Testis (tissue), 3 donors: Measurements from ENCODE around the gene PYCR2. TPM values are rescaled to one million over a fixed set of nuclear protein-coding genes. Genes with fewer than 3 reads are reported as not detected.

Source experiments
- DNase-seq: peaks from one replicate; pipeline ENCODE4 v3.0.0-alpha.2; 2019
- H3K27ac ChIP-seq, 2 donors: fragments of 200-600 bp; sonication (generic); one replicate each; pipeline ENCODE4 v1.5.1; 2019
- H3K27me3 ChIP-seq: fragments of 200-600 bp; sonication (generic); one replicate; pipeline ENCODE4 v1.5.1; 2019
- H3K36me3 ChIP-seq: fragments of 200-600 bp; sonication (generic); one replicate; pipeline ENCODE4 v1.5.1; 2017; ENCODE audit warnings: low read depth; ENCODE audit errors: missing control alignments
- H3K4me1 ChIP-seq: fragments of 200-600 bp; sonication (generic); one replicate; pipeline ENCODE4 v1.5.1; 2019
- H3K4me3 ChIP-seq, 2 donors: fragments of 200-600 bp; sonication (generic); one replicate each; pipeline ENCODE4 v1.5.1; 2017 to 2019
- H3K9me3 ChIP-seq: fragments of 200-600 bp; sonication (generic); one replicate; pipeline ENCODE4 v1.5.1; 2017
- POLR2A ChIP-seq: fragments of 450-650 bp; IDR thresholded peaks from one replicate; pipeline ENCODE4 v1.6.1; 2017; ENCODE audit warnings: antibody characterized with exemption, mild to moderate bottlenecking, moderate library complexity
- WGBS, 2 donors: methylation state at CpG; one replicate each; pipeline ENCODE4 v1.1.5; 2018; 5-methylcytosine and 5-hydroxymethylcytosine counted together
- intact Hi-C: fragments of 100-400 bp; cut with DNase I; formaldehyde crosslinking; loops from one replicate; pipeline ENCODE4 v1.15.1; 2023; ENCODE audit warnings: low total_unique reads
- microRNA-seq, 2 donors: library from miRNA; unstranded; fragments of <30 nt; microRNA quantifications; one replicate each; pipeline ENCODE4, GENCODE V29; 2016; ENCODE audit warnings: borderline number of aligned reads in 2 of 2, borderline replicate concordance in 1 of 2
- polyA plus RNA-seq: library from polyadenylated mRNA; stranded (reverse); fragments of 350-450 nt; fragmentation: Illumina TruSeq; extraction: RNeasy Lipid Tissue Mini Kit (QIAGEN cat#74804); gene quantifications from one replicate; pipeline ENCODE4 v1.2.3, GENCODE V29; 2014; ENCODE audit warnings: low read depth, low replicate concordance; ENCODE audit not compliant: insufficient read depth
- small RNA-seq, 2 donors: library from RNA; depleted of rRNA; stranded (forward); fragments of <200 nt; gene quantifications; one replicate each; pipeline ENCODE3, GENCODE V24; 2016
- total RNA-seq, 2 donors: library from RNA; depleted of rRNA; stranded (reverse); fragments of >200 nt; gene quantifications; one replicate each; pipeline ENCODE4 v1.2.3, GENCODE V29; 2016
- TF ChIP-seq, protein P1 (sequence below), 3 experiments: fragments of 450-650 bp in 2 of 3; fragments of 200-600 bp in 1 of 3; sonication (generic) in 1 of 3; IDR thresholded peaks; one replicate each; pipeline ENCODE4 v1.5.1; 2016 to 2019; ENCODE audit warnings: antibody characterized with exemption in 3 of 3, mild to moderate bottlenecking in 2 of 3, moderate library complexity in 1 of 3

Gene PYCR2
- total and polyA plus RNA-seq, 3 donors from 2014 or later, result 60.7 to 85.3 (median 64.2) TPM

- intact Hi-C loops, result no loop called here
- H3K27ac ChIP-seq, result no peak overlapping the region
- no peaks in the 10 kb centered on the region for H3K4me1 ChIP-seq
- H3K36me3 ChIP-seq, result no peaks in the 10 kb centered on the region
- no peak overlapping the region for H3K4me3 ChIP-seq
- no peaks in the 10 kb centered on the region for H3K27me3 ChIP-seq
- H3K9me3 ChIP-seq, result no peaks in the 10 kb centered on the region
- TF ChIP-seq POLR2A, result no peak
- 86 to 87% methylated on average over 3 of the region's 3 CpGs for WGBS, 2 donors
- no peak for DNase-seq
Measured at GRCh38 chr1:225872075-225872430, 52.0 kb downstream of the PYCR2 start.

DNA sequence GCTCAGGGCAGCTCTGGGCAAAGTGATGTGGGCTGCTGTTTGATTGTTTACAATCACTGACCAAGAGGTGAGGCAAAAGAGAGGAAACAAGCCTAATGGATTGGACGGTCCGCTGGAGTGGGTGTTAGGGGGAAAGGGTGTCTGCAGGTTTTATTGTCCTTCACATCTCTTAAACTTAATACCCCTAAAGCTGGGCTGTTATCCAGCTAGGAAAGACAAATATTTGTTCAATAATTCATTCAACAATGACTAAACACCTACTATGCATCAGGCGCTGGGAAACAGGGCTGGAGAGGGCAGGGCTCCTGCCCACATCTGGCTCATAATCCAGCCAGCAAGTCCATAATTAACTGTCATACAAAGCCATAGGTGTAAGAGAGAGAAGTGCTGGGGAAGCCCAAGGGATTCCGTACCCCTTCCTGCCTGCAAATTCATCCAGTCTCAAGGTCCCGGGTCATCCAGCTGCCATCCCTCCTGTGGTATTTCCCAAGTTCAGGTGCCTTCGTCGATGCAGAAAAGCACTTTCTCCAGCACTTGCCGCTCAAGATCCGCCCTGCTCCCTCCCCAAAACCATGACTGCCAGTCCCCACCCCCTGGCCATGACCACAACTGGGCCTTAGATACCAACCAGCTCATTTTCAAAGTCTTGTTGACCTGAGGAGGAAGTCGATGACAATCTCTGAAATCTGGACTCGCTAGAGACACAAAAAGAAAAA is 52.5 kb downstream of the PYCR2 start:
- WGBS, 2 donors, result 84 to 87% methylated on average over 11 of the region's 11 CpGs
- intact Hi-C loops, result no loop called here
- Histone ChIP-seq H3K27ac (no peak overlapping the region), H3K9me3 (no peaks in the 10 kb centered on the region), H3K27me3 (no peaks in the 10 kb centered on the region), H3K36me3 (no peaks in the 10 kb centered on the region), H3K4me3 (no peak overlapping the region), H3K4me1 (no peaks in the 10 kb centered on the region)
- DNase-seq, result no peak
- no peak for TF ChIP-seq POLR2A
- TF ChIP-seq, protein P1, sequence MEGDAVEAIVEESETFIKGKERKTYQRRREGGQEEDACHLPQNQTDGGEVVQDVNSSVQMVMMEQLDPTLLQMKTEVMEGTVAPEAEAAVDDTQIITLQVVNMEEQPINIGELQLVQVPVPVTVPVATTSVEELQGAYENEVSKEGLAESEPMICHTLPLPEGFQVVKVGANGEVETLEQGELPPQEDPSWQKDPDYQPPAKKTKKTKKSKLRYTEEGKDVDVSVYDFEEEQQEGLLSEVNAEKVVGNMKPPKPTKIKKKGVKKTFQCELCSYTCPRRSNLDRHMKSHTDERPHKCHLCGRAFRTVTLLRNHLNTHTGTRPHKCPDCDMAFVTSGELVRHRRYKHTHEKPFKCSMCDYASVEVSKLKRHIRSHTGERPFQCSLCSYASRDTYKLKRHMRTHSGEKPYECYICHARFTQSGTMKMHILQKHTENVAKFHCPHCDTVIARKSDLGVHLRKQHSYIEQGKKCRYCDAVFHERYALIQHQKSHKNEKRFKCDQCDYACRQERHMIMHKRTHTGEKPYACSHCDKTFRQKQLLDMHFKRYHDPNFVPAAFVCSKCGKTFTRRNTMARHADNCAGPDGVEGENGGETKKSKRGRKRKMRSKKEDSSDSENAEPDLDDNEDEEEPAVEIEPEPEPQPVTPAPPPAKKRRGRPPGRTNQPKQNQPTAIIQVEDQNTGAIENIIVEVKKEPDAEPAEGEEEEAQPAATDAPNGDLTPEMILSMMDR (IDR thresholded peaks at IDR 0.05), result no peak

GRCh38 chr1:225870911-225871310 is 53.1 kb downstream of the PYCR2 start:
- WGBS, 2 donors, result 37 to 38% methylated on average over 3 of the region's 3 CpGs
- Histone ChIP-seq H3K4me3 (no peak overlapping the region), H3K27ac (no peak overlapping the region), H3K36me3 (no peaks in the 10 kb centered on the region), H3K9me3 (no peaks in the 10 kb centered on the region), H3K27me3 (no peaks in the 10 kb centered on the region), H3K4me1 (no peaks in the 10 kb centered on the region)
- intact Hi-C loops, result no loop called here
- no peak for DNase-seq
- no peak for TF ChIP-seq POLR2A
- TF ChIP-seq, protein P1 (IDR thresholded peaks at IDR 0.05), result no peak

Small RNA genes within 50 kb of the gene (microRNA-seq; reads per million reads assigned to microRNA genes)
- gene MIR6741, result 0 reads per million in 2 donors

Small RNA genes within 50 kb of the gene (small RNA-seq; reads per million reads assigned to genes)
- gene AL117348.1 (0 reads per million in 2 donors), gene NDUFA3P3 (0 reads per million in 2 donors)

Other genes with a start within 250 kb of the PYCR2 start
- gene SRP9, start 146.4 kb downstream of the PYCR2 start, total RNA-seq, result 100 to 1,000 TPM; 134 to 159 TPM
- 249 TPM for gene SRP9, start 146.4 kb downstream of the PYCR2 start, polyA plus RNA-seq
- 100 to 1,000 TPM; 145 to 173 TPM for gene EPHX1, start 114.1 kb downstream of the PYCR2 start, total RNA-seq
- 161 TPM for gene EPHX1, start 114.1 kb downstream of the PYCR2 start, polyA plus RNA-seq
- 10 to 100 TPM; 46.9 to 51.7 TPM for gene TMEM63A, start 41.9 kb downstream of the PYCR2 start, total RNA-seq
- gene TMEM63A, start 41.9 kb downstream of the PYCR2 start, polyA plus RNA-seq, result 13.6 TPM
- under 1 TPM; 0.63 to 0.87 TPM for gene LEFTY1, start 35.1 kb downstream of the PYCR2 start, total RNA-seq
- gene LEFTY1, start 35.1 kb downstream of the PYCR2 start, polyA plus RNA-seq, result 0.90 TPM
- 1 to 10 TPM; 4.2 to 4.7 TPM for gene LEFTY2, start 17.0 kb upstream of the PYCR2 start, total RNA-seq
- gene LEFTY2, start 17.0 kb upstream of the PYCR2 start, polyA plus RNA-seq, result 10.0 TPM
- 10 to 100 TPM; 22.4 to 23.9 TPM for gene SDE2, start 75.1 kb upstream of the PYCR2 start, total RNA-seq
- 17.9 TPM for gene SDE2, start 75.1 kb upstream of the PYCR2 start, polyA plus RNA-seq
- 100 to 1,000 TPM; 272 to 367 TPM for gene H3-3A, start 138.5 kb upstream of the PYCR2 start, total RNA-seq
- 439 TPM for gene H3-3A, start 138.5 kb upstream of the PYCR2 start, polyA plus RNA-seq